ENCODE measurements around the gene ANO8. TPM values are rescaled to one million over a fixed set of nuclear protein-coding genes. Genes with fewer than 3 reads are reported as not detected.
A peak's percentile ranks its signal among the peaks of the same experiment; 100 is the strongest.

ANO8 gene
- total and polyA plus RNA-seq, 11 donors = 4.8 to 11.0 (median 7.9) TPM

GRCh38 chr19:17351815-17352435 lies 17.3 kb upstream of the ANO8 start:
- intact Hi-C loops (cut with DNase I) = no loop called here
- peaks cover 0 to 49% (median 33%) of the 10 kb centered on the region in 12 donors for H3K4me1 ChIP-seq
- DNase-seq = no peak
- TF ChIP-seq POLR2A (IDR thresholded peaks at IDR 0.05) = no peak
- TF ChIP-seq, protein P1, sequence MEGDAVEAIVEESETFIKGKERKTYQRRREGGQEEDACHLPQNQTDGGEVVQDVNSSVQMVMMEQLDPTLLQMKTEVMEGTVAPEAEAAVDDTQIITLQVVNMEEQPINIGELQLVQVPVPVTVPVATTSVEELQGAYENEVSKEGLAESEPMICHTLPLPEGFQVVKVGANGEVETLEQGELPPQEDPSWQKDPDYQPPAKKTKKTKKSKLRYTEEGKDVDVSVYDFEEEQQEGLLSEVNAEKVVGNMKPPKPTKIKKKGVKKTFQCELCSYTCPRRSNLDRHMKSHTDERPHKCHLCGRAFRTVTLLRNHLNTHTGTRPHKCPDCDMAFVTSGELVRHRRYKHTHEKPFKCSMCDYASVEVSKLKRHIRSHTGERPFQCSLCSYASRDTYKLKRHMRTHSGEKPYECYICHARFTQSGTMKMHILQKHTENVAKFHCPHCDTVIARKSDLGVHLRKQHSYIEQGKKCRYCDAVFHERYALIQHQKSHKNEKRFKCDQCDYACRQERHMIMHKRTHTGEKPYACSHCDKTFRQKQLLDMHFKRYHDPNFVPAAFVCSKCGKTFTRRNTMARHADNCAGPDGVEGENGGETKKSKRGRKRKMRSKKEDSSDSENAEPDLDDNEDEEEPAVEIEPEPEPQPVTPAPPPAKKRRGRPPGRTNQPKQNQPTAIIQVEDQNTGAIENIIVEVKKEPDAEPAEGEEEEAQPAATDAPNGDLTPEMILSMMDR (IDR thresholded peaks at IDR 0.05) = no peak
- H3K36me3 ChIP-seq = no peaks in the 10 kb centered on the region
- H3K9me3 ChIP-seq = no peaks in the 10 kb centered on the region
- no peak overlapping the region for H3K27ac ChIP-seq
- H3K27me3 ChIP-seq = no peaks in the 10 kb centered on the region
- H3K4me3 ChIP-seq = no peak overlapping the region
- 85 to 92% (median 89%) methylated on average over 38 to 45 of the region's 45 CpGs for WGBS, 4 donors
- ATAC-seq = no peak

GRCh38 chr19:17348700-17349099 lies 14.0 kb upstream of the ANO8 start:
- DNase-seq = peak; percentile 78 to 88 (median 81)
- peaks cover 0 to 59% (median 41%) of the 10 kb centered on the region in 12 donors for H3K4me1 ChIP-seq

DNA sequence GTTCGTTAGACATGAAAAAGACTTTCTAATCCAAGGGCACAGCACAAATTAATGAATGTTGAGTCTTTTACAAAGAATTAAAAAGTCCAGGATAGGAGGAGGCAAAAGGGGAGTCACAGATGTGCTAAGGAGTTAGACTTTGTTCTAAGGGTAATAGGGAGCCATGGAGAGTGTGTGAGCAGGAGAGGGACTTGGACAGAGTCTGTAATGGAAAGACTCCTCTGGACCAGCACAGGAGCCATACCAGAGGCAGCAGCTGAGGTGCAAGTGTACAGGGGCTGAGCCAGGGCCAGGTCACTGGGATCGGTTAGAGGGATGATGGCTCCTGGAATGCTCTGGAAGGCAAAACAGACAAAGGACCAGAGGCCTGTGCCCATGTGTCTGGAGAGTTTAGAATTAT lies 13.2 kb upstream of the ANO8 start:
- Histone ChIP-seq H3K4me3 (no peak overlapping the region), H3K27ac (peak overlapping the region in 11 of 12 donors; percentile 25 to 84 (median 68)), H3K4me1 (peaks cover 0 to 54% (median 37%) of the 10 kb centered on the region in 12 donors), H3K36me3 (peaks cover 0 to 4% (median 0%) of the 10 kb centered on the region in 9 donors), H3K9me3 (no peaks in the 10 kb centered on the region), H3K27me3 (no peaks in the 10 kb centered on the region)
- WGBS, 4 donors = 61 to 74% (median 70%) methylated on average over 2 of the region's 2 CpGs
- ATAC-seq (no peak), DNase-seq (no peak)
- intact Hi-C loops (cut with DNase I) = loop anchor here in 9 of 10 donors (1.0 to 10.0 kb wide), 9 partner anchors 37 to 507 kb away; partner anchors contain the start of genes NXNL1 (in 3 of the 9) and RPL18A (in 1 of the 9)
- TF ChIP-seq POLR2A (IDR thresholded peaks at IDR 0.05) = no peak
- TF ChIP-seq, protein P1 (IDR thresholded peaks at IDR 0.05) = no peak

More at GRCh38 chr19:17348700-17349099, 14.0 kb upstream of the ANO8 start:
- no peaks in the 10 kb centered on the region for H3K9me3 ChIP-seq
- no peaks in the 10 kb centered on the region for H3K36me3 ChIP-seq
- 6 to 11% (median 8%) methylated on average over 9 to 12 of the region's 12 CpGs for WGBS, 4 donors
- H3K27me3 ChIP-seq = no peaks in the 10 kb centered on the region
- H3K4me3 ChIP-seq = peak overlapping the region in 2 of 12 donors; percentile 3 to 28
- peak overlapping the region in 9 of 12 donors; percentile 11 to 84 (median 72) for H3K27ac ChIP-seq
- ATAC-seq = peak; percentile 42 to 80 (median 76)
- TF ChIP-seq, protein P1 (IDR thresholded peaks at IDR 0.05) = no peak
- no peak for TF ChIP-seq POLR2A (IDR thresholded peaks at IDR 0.05)
- intact Hi-C loops (cut with DNase I) = loop anchor here in 6 of 10 donors (5.0 to 10.0 kb wide), 4 partner anchors 114 to 506 kb away; partner anchors contain the start of genes NXNL1 (in 3 of the 6) and RPL18A (in 1 of the 6)

DNA sequence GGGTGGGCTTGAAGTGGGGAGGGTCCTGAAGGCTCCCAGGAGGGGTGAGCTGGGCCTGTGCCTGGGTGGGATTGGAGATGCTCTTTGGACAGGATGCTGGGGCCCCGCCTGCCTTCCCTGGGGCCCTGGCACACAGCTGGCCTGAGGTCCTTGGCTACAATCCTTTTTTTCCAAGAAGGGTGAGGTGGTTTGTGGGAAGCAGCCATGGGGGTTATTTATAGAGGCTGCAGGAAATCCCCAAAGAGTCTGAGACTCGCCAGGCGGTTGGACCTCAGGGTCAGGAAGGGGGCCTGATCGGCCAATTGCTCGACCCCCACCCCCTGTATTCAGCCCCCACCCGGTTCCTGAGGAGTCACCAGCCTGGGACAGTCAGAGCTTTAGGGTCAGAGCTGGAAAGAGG lies 12.7 kb upstream of the ANO8 start:
- intact Hi-C loops (cut with DNase I) = loop anchor here in 9 of 10 donors (1.0 to 10.0 kb wide), 9 partner anchors 37 to 507 kb away; partner anchors contain the start of genes NXNL1 (in 3 of the 9) and RPL18A (in 1 of the 9)
- Histone ChIP-seq H3K27me3 (no peaks in the 10 kb centered on the region), H3K4me3 (no peak overlapping the region), H3K27ac (peak overlapping the region; percentile 3 to 84 (median 66)), H3K36me3 (peaks cover 0 to 4% (median 0%) of the 10 kb centered on the region in 9 donors), H3K9me3 (no peaks in the 10 kb centered on the region), H3K4me1 (peaks cover 0 to 49% (median 34%) of the 10 kb centered on the region in 12 donors)
- TF ChIP-seq, protein P1 (IDR thresholded peaks at IDR 0.05) = no peak
- TF ChIP-seq POLR2A (IDR thresholded peaks at IDR 0.05) = no peak
- 7 to 15% (median 9%) methylated on average over 6 of the region's 6 CpGs for WGBS, 4 donors
- ATAC-seq = peak; percentile 21 to 73 (median 71)
- DNase-seq = peak in 2 of 5 donors; percentile 54 to 59
